IPS DF 6.9 (cell line): ENCODE measurements around the gene MTMR10.

Source experiments
- DNase-seq: peaks from one replicate; pipeline ENCODE4 v3.0.0-alpha.2; 2013; ENCODE audit warnings: low read depth, low spot score
- H3K27ac ChIP-seq: one replicate; pipeline ENCODE4 v1.5.1; 2013; ENCODE audit warnings: low read length, control low read depth
- H3K27me3 ChIP-seq: 2 replicates; pipeline ENCODE4 v1.6.1; 2013; ENCODE audit warnings: mild to moderate bottlenecking, low read length; ENCODE audit not compliant: control insufficient read depth, insufficient read depth
- H3K36me3 ChIP-seq: 2 replicates; pipeline ENCODE4 v1.6.1; 2013; ENCODE audit warnings: low read length; ENCODE audit not compliant: control insufficient read depth, insufficient read depth
- H3K4me1 ChIP-seq: 2 replicates; pipeline ENCODE4 v1.6.1; 2013; ENCODE audit warnings: low read length; ENCODE audit not compliant: control insufficient read depth, insufficient read depth
- H3K4me3 ChIP-seq: 2 replicates; pipeline ENCODE4 v1.5.1; 2013; ENCODE audit warnings: mild to moderate bottlenecking, low read length
- H3K9me3 ChIP-seq: 2 replicates; pipeline ENCODE4 v1.6.1; 2013; ENCODE audit warnings: low read length, inconsistent platforms; ENCODE audit not compliant: control insufficient read depth, insufficient read depth
- WGBS: extraction: QIAGEN DNeasy Blood & Tissue Kit; methylation state at CpG from one replicate; pipeline ENCODE4 v1.1.7; 2013; ENCODE audit warnings: mixed read lengths, missing lambda C conversion rate; ENCODE audit not compliant: insufficient read length, insufficient coverage; 5-methylcytosine and 5-hydroxymethylcytosine counted together

The MTMR10 gene

DNA sequence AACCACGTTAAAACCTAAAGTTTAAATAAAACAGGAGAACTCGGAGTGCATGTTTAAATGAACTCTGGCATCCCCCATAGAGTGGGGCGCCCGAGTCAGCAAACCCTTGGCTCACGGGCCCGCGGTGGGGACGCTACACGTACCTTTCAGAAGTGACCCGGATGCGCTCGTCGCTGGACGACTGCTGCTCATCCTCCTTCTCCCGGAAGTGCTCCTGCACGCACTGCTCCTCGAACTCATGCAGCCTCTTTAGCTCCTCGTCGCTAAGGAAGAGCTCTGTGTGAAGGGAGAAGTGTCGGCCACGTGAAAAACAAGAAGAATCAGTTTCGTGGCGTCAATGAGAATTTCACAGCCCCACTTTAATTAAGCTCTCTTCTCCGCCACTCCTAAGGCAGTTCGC lies 34.6 kb upstream of the MTMR10 start:
- no peak for DNase-seq
- no peaks in the 10 kb centered on the region for H3K9me3 ChIP-seq
- WGBS = no CpG with 5 or more reads among the region's 25 CpGs
- H3K27ac ChIP-seq = no peak overlapping the region
- H3K27me3 ChIP-seq = no peaks in the 10 kb centered on the region
- no peaks in the 10 kb centered on the region for H3K36me3 ChIP-seq
- H3K4me3 ChIP-seq = no peak overlapping the region
- H3K4me1 ChIP-seq = peaks cover 9% of the 10 kb centered on the region

DNA sequence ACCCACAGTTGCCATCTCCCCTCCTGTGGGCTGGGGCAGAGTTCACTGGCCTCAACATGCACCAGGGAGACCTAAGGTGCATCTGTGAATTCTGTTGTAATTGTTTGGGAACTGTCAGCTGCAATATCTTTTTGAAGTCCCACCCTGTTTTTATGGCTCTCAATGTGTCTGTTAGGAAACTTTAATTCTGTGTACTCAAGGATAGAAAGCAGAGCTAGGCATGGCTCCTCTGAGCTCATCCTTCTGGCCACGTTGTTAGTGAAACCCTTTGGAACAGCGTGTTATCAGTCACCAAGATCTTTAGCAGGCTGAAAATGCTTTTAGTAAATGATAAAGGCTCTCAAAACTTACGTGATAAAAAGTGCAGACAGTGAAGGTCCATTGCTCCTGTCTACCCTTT lies 33.6 kb upstream of the MTMR10 start:
- H3K36me3 ChIP-seq = no peaks in the 10 kb centered on the region
- peaks cover 9% of the 10 kb centered on the region for H3K4me1 ChIP-seq
- H3K27me3 ChIP-seq = no peaks in the 10 kb centered on the region
- H3K4me3 ChIP-seq = no peak overlapping the region
- no peak for DNase-seq
- no CpG with 5 or more reads among the region's 3 CpGs for WGBS
- H3K27ac ChIP-seq = no peak overlapping the region
- H3K9me3 ChIP-seq = no peaks in the 10 kb centered on the region

- Histone ChIP-seq H3K27me3 (no peaks in the 10 kb centered on the region), H3K27ac (no peak overlapping the region), H3K9me3 (no peaks in the 10 kb centered on the region), H3K4me1 (peaks cover 9% of the 10 kb centered on the region), H3K36me3 (no peaks in the 10 kb centered on the region), H3K4me3 (no peak overlapping the region)
- WGBS = no CpG with 5 or more reads among the region's 5 CpGs
- no peak for DNase-seq
Measured at GRCh38 chr15:31024330-31024729, 32.9 kb upstream of the MTMR10 start.

DNA sequence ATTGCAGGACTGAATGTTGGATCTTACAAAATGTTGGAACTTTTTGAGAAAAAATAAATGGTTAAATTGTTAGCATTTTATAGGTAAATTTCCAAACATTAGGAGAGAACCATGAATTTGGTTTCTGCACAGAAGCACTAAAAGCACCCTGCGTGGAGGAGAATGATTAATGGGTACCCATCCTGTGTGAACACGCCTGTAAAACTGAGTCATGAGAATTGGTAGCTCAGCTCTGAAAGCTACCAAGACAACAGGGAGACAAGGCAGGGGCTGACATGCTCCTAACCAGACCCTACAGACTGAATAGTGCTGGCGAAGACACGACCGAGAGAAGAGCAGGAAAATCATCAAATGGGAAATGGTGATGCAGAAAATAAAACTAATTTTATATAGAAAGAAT lies 32.4 kb upstream of the MTMR10 start:
- DNase-seq = no peak
- WGBS = no CpG with 5 or more reads among the region's 5 CpGs
- Histone ChIP-seq H3K9me3 (no peaks in the 10 kb centered on the region), H3K27me3 (no peaks in the 10 kb centered on the region), H3K36me3 (no peaks in the 10 kb centered on the region), H3K27ac (no peak overlapping the region), H3K4me1 (peaks cover 9% of the 10 kb centered on the region), H3K4me3 (no peak overlapping the region)

DNA sequence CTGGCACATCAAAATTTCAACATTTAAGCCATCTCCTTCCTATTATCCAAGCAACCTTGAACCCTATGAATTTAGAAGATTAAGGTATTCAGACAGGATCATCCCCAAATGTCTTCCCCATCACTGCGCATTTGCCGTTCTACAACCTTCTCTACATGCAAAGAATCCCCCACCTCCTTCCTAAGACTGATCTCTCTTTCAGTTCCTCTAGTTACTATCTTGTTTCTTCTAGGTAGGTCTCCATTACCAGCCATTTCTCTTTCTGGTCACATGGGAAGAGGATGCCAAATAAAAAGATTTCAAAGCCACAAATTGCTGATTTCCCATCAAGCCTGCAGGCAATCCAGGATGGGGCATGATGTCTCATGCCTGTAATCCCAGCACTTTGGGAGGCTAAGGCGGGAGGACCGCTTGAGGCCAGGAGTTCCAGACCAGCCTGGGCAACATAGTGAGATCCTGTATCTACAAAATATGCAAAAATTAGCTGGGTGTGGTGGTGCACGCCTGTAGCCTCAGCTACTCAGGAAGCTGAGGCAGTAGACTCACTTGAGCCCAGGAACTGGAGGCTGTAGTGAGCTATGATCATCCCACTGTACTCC lies 29.7 kb upstream of the MTMR10 start:
- no peaks in the 10 kb centered on the region for H3K9me3 ChIP-seq
- H3K4me1 ChIP-seq = peaks cover 9% of the 10 kb centered on the region
- WGBS = no CpG with 5 or more reads among the region's 5 CpGs
- no peaks in the 10 kb centered on the region for H3K36me3 ChIP-seq
- no peak overlapping the region for H3K4me3 ChIP-seq
- no peak overlapping the region for H3K27ac ChIP-seq
- DNase-seq = no peak
- H3K27me3 ChIP-seq = no peaks in the 10 kb centered on the region

GRCh38 chr15:31020542-31020941 lies 29.1 kb upstream of the MTMR10 start:
- peaks cover 7% of the 10 kb centered on the region for H3K4me1 ChIP-seq
- H3K9me3 ChIP-seq = no peaks in the 10 kb centered on the region
- no peak overlapping the region for H3K27ac ChIP-seq
- DNase-seq = no peak
- H3K27me3 ChIP-seq = no peaks in the 10 kb centered on the region
- no peak overlapping the region for H3K4me3 ChIP-seq
- no peaks in the 10 kb centered on the region for H3K36me3 ChIP-seq
- no CpG with 5 or more reads among the region's 5 CpGs for WGBS

DNA sequence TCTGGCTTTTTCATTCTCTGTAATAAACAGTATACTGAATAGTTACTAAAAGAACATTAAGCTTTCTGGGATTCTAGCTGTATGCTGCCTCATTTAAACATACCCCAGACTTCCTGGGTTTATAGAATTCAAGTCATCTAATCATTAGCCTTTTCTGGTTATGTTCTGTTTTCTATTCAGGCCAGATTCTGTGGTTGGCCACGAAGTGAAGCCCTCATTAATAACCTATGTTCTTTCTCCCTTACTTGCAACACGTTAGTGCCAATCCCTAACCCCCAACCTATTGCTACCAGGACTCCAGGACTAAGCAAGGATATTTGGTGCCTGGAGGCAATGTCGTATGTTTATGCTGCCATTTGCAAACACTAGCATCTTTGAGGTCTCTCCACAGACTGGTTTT lies 28.6 kb upstream of the MTMR10 start:
- Histone ChIP-seq H3K27me3 (no peaks in the 10 kb centered on the region), H3K4me3 (no peak overlapping the region), H3K9me3 (no peaks in the 10 kb centered on the region), H3K36me3 (no peaks in the 10 kb centered on the region), H3K27ac (no peak overlapping the region), H3K4me1 (peaks cover 4% of the 10 kb centered on the region; the same call in 1 of the 2 replicates)
- no CpG with 5 or more reads among the region's 3 CpGs for WGBS
- DNase-seq = no peak

- WGBS = no CpG with 5 or more reads among the region's 1 CpG
- peaks cover 4% of the 10 kb centered on the region; the same call in 1 of the 2 replicates for H3K4me1 ChIP-seq
- no peaks in the 10 kb centered on the region for H3K36me3 ChIP-seq
- no peak for DNase-seq
- H3K9me3 ChIP-seq = no peaks in the 10 kb centered on the region; the same call in 1 of the 2 replicates
- H3K27me3 ChIP-seq = no peaks in the 10 kb centered on the region
- no peak overlapping the region for H3K4me3 ChIP-seq
- no peak overlapping the region for H3K27ac ChIP-seq
Measured at GRCh38 chr15:31017311-31017710, 25.9 kb upstream of the MTMR10 start.

GRCh38 chr15:31016446-31016915 lies 25.1 kb upstream of the MTMR10 start:
- H3K9me3 ChIP-seq = no peaks in the 10 kb centered on the region; the same call in 1 of the 2 replicates

GRCh38 chr15:31014608-31014925 lies 23.1 kb upstream of the MTMR10 start:
- Histone ChIP-seq H3K4me1 (peaks cover 4% of the 10 kb centered on the region; the same call in 1 of the 2 replicates), H3K27ac (no peak overlapping the region), H3K36me3 (no peaks in the 10 kb centered on the region), H3K27me3 (no peaks in the 10 kb centered on the region), H3K9me3 (no peaks in the 10 kb centered on the region; the same call in 1 of the 2 replicates), H3K4me3 (no peak overlapping the region)
- no peak for DNase-seq
- no CpG with 5 or more reads among the region's 2 CpGs for WGBS

More at GRCh38 chr15:31016446-31016915, 25.1 kb upstream of the MTMR10 start:
- H3K4me1 ChIP-seq = peaks cover 4% of the 10 kb centered on the region; the same call in 1 of the 2 replicates
- no peaks in the 10 kb centered on the region for H3K36me3 ChIP-seq
- DNase-seq = no peak
- H3K4me3 ChIP-seq = no peak overlapping the region
- H3K27ac ChIP-seq = no peak overlapping the region
- no CpG with 5 or more reads among the region's 3 CpGs for WGBS
- no peaks in the 10 kb centered on the region for H3K27me3 ChIP-seq
